Neutrophil (primary cell): Measurements from ENCODE around the gene AGO3.

ENCODE experiments used
- H3K27ac ChIP-seq: fragments of 200-600 bp; sonication (generic); 2 replicates; pipeline ENCODE4 v1.5.1; 2016; ENCODE audit warnings: mild to moderate bottlenecking, moderate library complexity
- H3K27me3 ChIP-seq: fragments of 200-600 bp; sonication (generic); 2 replicates; pipeline ENCODE4 v1.6.0; 2016; ENCODE audit warnings: mild to moderate bottlenecking
- H3K36me3 ChIP-seq: fragments of 200-600 bp; sonication (generic); 2 replicates; pipeline ENCODE4 v1.5.1; 2017
- H3K4me1 ChIP-seq, 2 experiments: fragments of 200-600 bp in 1 of 2; sonication (generic) in 1 of 2; 1 replicate in 1 of 2; 2 replicates in 1 of 2; pipeline versions ENCODE4 v1.5.1 to v1.6.1; 2013 to 2016; ENCODE audit warnings: low read depth in 1 of 2, low read length in 1 of 2, mild to moderate bottlenecking in 1 of 2, moderate library complexity in 1 of 2; ENCODE audit not compliant: control insufficient read depth in 1 of 2, insufficient read depth in 1 of 2
- H3K4me3 ChIP-seq, 2 experiments: fragments of 200-600 bp in 1 of 2; sonication (generic) in 1 of 2; 1 replicate in 1 of 2; 2 replicates in 1 of 2; pipeline ENCODE4 v1.5.1; 2013 to 2016; ENCODE audit warnings: low read depth in 1 of 2, low read length in 1 of 2, mild to moderate bottlenecking in 1 of 2, moderate library complexity in 1 of 2
- H3K9me3 ChIP-seq: fragments of 200-600 bp; sonication (generic); 2 replicates; pipeline ENCODE4 v1.5.1; 2016
- TF ChIP-seq, protein P1 (sequence below): fragments of 200-600 bp; sonication (generic); IDR thresholded peaks from 2 replicates; pipeline ENCODE4 v1.5.1; 2016; ENCODE audit warnings: antibody characterized with exemption

Gene AGO3

DNA sequence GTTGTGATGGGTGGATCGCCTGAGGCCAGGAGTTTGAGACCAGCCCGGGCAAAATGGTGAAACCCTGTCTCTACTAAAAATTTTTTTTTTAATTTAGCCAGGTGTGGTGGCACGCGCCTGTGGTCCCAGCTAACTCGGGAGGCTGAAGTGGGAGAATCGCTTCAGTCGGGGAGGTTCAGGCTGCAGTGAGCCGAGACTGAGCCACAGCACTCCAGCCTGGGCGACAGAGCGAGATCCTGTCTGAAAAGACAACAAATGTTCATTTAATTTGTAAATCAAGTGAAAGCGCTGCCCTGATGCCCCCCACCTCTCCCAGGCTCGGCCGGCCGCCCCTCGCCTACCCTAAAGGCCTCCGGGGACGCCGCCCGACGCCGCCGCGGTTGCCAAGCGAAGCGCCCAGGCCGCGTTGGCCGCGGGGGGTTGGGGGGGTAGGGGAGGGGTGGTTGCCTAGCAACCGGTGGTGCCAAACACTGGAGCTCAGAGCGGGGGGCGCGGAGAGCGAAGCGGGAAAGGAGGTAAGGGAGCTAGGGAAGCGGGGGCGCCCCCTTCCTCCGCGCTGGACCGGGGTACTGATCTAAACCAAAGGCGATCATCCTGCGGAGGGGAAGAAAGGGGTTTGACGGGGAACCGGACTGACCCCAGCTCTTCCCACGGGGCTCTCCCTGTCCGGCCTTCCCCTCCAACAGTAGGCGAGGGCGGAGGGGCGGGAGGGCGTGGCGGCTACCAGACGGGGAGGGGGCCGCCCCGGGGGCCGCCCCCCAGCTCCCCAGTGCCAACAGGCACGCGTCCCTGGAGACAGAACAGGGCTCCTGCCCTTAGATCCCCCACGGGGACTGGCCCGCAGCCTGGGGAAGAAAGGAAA is 153.0 kb downstream of the AGO3 start, which contains the start of gene TEKT2:
TEKT2 (plus strand) TSS at position 460 of the 862 bp plus-strand sequence. CDS start 828 bp downstream, outside the sequence.
- Histone ChIP-seq H3K36me3 (no peaks in the 10 kb centered on the region), H3K4me1 (peaks cover 22 to 23% of the 10 kb centered on the region in 2 experiments), H3K27me3 (peaks cover 22% of the 10 kb centered on the region), H3K27ac (no peak within 1 kb of the TSS), H3K9me3 (no peaks in the 10 kb centered on the region), H3K4me3 (peak within 1 kb of the TSS; percentile 52 to 66)
- TF ChIP-seq, protein P1, sequence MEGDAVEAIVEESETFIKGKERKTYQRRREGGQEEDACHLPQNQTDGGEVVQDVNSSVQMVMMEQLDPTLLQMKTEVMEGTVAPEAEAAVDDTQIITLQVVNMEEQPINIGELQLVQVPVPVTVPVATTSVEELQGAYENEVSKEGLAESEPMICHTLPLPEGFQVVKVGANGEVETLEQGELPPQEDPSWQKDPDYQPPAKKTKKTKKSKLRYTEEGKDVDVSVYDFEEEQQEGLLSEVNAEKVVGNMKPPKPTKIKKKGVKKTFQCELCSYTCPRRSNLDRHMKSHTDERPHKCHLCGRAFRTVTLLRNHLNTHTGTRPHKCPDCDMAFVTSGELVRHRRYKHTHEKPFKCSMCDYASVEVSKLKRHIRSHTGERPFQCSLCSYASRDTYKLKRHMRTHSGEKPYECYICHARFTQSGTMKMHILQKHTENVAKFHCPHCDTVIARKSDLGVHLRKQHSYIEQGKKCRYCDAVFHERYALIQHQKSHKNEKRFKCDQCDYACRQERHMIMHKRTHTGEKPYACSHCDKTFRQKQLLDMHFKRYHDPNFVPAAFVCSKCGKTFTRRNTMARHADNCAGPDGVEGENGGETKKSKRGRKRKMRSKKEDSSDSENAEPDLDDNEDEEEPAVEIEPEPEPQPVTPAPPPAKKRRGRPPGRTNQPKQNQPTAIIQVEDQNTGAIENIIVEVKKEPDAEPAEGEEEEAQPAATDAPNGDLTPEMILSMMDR: no peak

DNA sequence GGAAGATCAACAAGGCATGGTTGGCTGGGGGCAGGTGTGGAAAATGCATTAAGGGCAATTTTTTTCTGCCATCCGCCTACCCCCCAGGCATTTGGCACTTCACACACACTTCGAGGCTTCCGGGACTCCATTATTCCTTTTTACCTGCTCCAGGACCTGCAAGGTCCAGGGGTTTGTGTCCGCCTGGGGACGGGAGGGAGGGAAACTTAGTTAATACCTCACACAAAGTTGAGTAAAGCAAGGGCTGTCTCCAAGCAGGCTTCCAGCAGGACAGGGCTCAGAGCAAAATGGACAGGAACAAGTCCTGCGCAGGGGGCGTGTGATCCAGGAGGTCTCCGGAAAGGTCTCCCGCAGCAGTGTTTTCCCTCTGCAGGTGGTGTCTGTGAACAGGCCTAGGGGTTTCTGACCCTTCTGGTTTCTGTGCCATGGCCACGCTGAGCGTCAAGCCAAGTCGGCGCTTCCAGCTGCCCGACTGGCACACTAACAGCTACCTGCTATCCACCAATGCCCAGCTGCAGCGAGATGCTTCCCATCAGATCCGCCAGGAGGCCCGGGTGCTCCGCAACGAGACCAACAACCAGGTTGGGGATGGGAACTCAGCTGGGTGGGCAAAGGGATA is 153.7 kb downstream of the AGO3 start:
- H3K9me3 ChIP-seq: no peaks in the 10 kb centered on the region
- no peaks in the 10 kb centered on the region for H3K36me3 ChIP-seq
- no peak overlapping the region for H3K27ac ChIP-seq
- H3K4me1 ChIP-seq: peaks cover 27 to 30% of the 10 kb centered on the region in 2 experiments
- peaks cover 22% of the 10 kb centered on the region for H3K27me3 ChIP-seq
- H3K4me3 ChIP-seq: peak overlapping the region; percentile 52 to 66
- TF ChIP-seq, protein P1: no peak

DNA sequence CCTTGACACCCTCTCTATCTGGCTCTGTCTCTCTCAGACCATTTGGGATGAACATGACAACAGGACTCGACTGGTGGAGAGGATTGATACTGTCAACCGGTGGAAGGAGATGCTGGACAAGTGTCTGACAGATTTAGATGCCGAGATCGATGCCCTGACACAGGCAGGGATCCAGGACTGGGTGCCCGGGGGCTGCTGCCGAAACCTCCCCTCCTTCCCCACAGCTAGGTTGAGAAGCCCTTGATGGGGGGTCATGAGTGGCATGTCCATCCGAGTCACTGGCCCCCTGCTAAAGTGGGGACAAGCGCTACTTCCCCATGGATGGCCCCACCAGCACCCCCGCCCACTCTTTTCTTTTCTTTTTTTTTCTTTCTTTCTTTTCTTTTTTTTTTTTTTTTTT is 154.2 kb downstream of the AGO3 start:
- Histone ChIP-seq H3K4me3 (no peak overlapping the region), H3K9me3 (no peaks in the 10 kb centered on the region), H3K4me1 (peaks cover 32 to 35% of the 10 kb centered on the region in 2 experiments), H3K36me3 (no peaks in the 10 kb centered on the region), H3K27me3 (peaks cover 22% of the 10 kb centered on the region), H3K27ac (no peak overlapping the region)
- TF ChIP-seq, protein P1: no peak

DNA sequence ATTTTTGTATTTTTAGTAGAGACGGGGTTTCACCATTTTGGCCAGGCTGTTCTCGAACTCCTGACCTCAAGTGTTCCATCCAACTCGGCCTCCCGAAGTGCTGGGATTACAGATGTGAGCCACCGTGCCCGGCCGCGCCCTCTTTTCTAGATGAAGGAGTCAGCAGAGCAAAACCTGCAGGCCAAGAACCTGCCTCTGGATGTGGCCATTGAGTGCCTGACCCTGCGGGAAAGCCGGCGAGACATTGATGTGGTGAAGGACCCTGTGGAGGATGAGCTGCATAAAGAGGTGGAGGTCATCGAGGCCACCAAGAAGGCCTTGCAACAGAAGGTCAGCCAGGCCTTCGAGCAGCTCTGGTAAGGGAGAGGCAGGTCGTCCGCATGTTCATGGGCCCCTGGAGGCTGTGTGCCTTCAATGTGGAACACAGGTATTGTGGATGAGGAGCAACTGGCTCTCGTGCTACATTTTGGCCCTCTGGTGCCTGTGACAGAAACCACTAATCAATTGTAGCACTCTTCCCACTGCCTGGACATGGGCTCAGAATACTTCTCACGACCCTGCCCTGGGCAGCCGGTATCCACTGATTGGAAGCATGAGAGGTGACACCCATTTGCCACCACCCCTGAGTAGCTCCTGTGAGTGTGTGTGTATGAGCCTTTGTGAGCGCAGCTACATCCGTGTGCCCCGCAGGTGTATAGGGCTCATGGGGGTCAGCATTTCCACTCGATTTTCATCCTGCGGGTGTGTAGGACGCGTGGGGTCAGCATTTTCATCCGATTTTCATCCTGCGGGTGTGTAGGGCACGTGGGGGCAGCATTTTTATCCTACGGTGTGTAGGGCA is 155.0 kb downstream of the AGO3 start:
- peaks cover 36 to 37% of the 10 kb centered on the region in 2 experiments for H3K4me1 ChIP-seq

More for the DNA sequence above, 155.0 kb downstream of the AGO3 start:
- no peak overlapping the region for H3K27ac ChIP-seq
- peaks cover 22% of the 10 kb centered on the region for H3K27me3 ChIP-seq
- no peaks in the 10 kb centered on the region for H3K9me3 ChIP-seq
- peaks cover 2% of the 10 kb centered on the region for H3K36me3 ChIP-seq
- TF ChIP-seq, protein P1: no peak
- no peak overlapping the region for H3K4me3 ChIP-seq
